SJSA1 (cell line): Measurements from ENCODE around the gene KBTBD3. TPM values are rescaled to one million over a fixed set of nuclear protein-coding genes. Genes with fewer than 3 reads are reported as not detected.
"Not testable (repeated sequence)": the region's sequence is repeated elsewhere in the genome, so short reads cannot be mapped to it uniquely, and the experiment has no call there.

Source experiments
- DNase-seq, 2 experiments: peaks; one replicate each; pipeline ENCODE4 v3.0.0-alpha.2; 2015 to 2020; ENCODE audit warnings: low spot score in 2 of 2, low read depth in 1 of 2
- H3K27ac ChIP-seq: fragments of 250-450 bp; sonication (Bioruptor Pico); 2 replicates; pipeline ENCODE4 v1.5.1; 2020; ENCODE audit warnings: mild to moderate bottlenecking, moderate library complexity
- H3K27me3 ChIP-seq: fragments of 250-450 bp; sonication (Bioruptor Pico); replicated peaks from 2 replicates; pipeline ENCODE4 v1.5.1; 2020; ENCODE audit warnings: mild to moderate bottlenecking, moderate library complexity
- H3K36me3 ChIP-seq: fragments of 250-450 bp; sonication (Bioruptor Pico); 2 replicates; pipeline ENCODE4 v1.5.1; 2020; ENCODE audit warnings: mild to moderate bottlenecking
- H3K4me1 ChIP-seq: fragments of 250-450 bp; sonication (Bioruptor Pico); replicated peaks from 2 replicates; pipeline ENCODE4 v1.6.1; 2021; ENCODE audit warnings: mild to moderate bottlenecking
- H3K4me3 ChIP-seq: fragments of 250-450 bp; sonication (Bioruptor Pico); 2 replicates; pipeline ENCODE4 v1.5.1; 2020; ENCODE audit warnings: mild to moderate bottlenecking
- H3K9me3 ChIP-seq: fragments of 250-450 bp; sonication (Bioruptor Pico); replicated peaks from 2 replicates; pipeline ENCODE4 v1.5.1; 2020; ENCODE audit warnings: mild to moderate bottlenecking
- total RNA-seq: library from RNA; depleted of rRNA; stranded (reverse); fragments of >200 nt; shearing (Covaris generic); gene quantifications from 2 replicates; pipeline ENCODE4 v1.2.3, GENCODE V29; 2014

Gene KBTBD3
- total RNA-seq, 1 experiment from 2014 or later, result 0.76 TPM

- H3K9me3 ChIP-seq, result no peaks in the 10 kb centered on the region
- peak within 1 kb of the TSS; percentile 82 for H3K27ac ChIP-seq
- DNase-seq, result peak in 1 of 2 experiments; percentile 65
- no peaks in the 10 kb centered on the region for H3K4me1 ChIP-seq
- H3K27me3 ChIP-seq, result no peaks in the 10 kb centered on the region
- H3K36me3 ChIP-seq, result peaks cover 8% of the 10 kb centered on the region; the same call in 1 of the 2 replicates
- peak within 1 kb of the TSS; percentile 87 for H3K4me3 ChIP-seq
These were observed 685 bp upstream of the KBTBD3 start, which contains the start of gene AASDHPPT for GRCh38 chr11:106077609-106078455. TSS of gene AASDHPPT (plus strand) at chr11:106077662. CDS start at chr11:106077711, 49 bp downstream.

GRCh38 chr11:106076171-106076918 is 802 bp downstream of the KBTBD3 start:
- peak overlapping the region; percentile 87 for H3K4me3 ChIP-seq
- no peaks in the 10 kb centered on the region for H3K9me3 ChIP-seq
- DNase-seq, result peak in 1 of 2 experiments; percentile 4
- no peaks in the 10 kb centered on the region for H3K4me1 ChIP-seq
- peaks cover 8% of the 10 kb centered on the region; the same call in 1 of the 2 replicates for H3K36me3 ChIP-seq
- no peak overlapping the region for H3K27ac ChIP-seq
- no peaks in the 10 kb centered on the region for H3K27me3 ChIP-seq

GRCh38 chr11:106072804-106073203 is 4.3 kb downstream of the KBTBD3 start:
- H3K4me3 ChIP-seq, result no peak overlapping the region
- H3K27me3 ChIP-seq, result no peaks in the 10 kb centered on the region
- H3K9me3 ChIP-seq, result no peaks in the 10 kb centered on the region
- peaks cover 3% of the 10 kb centered on the region; the same call in 1 of the 2 replicates for H3K36me3 ChIP-seq
- no peak overlapping the region for H3K27ac ChIP-seq
- no peak for DNase-seq
- H3K4me1 ChIP-seq, result no peaks in the 10 kb centered on the region

- no peaks in the 10 kb centered on the region for H3K9me3 ChIP-seq
- no peak overlapping the region for H3K27ac ChIP-seq
- no peaks in the 10 kb centered on the region for H3K27me3 ChIP-seq
- H3K36me3 ChIP-seq, result no peaks in the 10 kb centered on the region
- no peak for DNase-seq
- no peak overlapping the region for H3K4me3 ChIP-seq
- H3K4me1 ChIP-seq, result no peaks in the 10 kb centered on the region
These were observed 6.5 kb downstream of the KBTBD3 start for GRCh38 chr11:106070606-106071005.

GRCh38 chr11:106063009-106063408 is 14.1 kb downstream of the KBTBD3 start:
- DNase-seq, result no peak
- Histone ChIP-seq H3K27ac (no peak overlapping the region), H3K4me3 (no peak overlapping the region), H3K9me3 (no peaks in the 10 kb centered on the region), H3K27me3 (no peaks in the 10 kb centered on the region), H3K4me1 (no peaks in the 10 kb centered on the region), H3K36me3 (no peaks in the 10 kb centered on the region)

GRCh38 chr11:106061954-106062949 is 14.9 kb downstream of the KBTBD3 start:
- H3K4me3 ChIP-seq, result no peak overlapping the region
- H3K36me3 ChIP-seq, result no peaks in the 10 kb centered on the region
- H3K27ac ChIP-seq, result no peak overlapping the region
- no peak for DNase-seq
- no peaks in the 10 kb centered on the region for H3K27me3 ChIP-seq
- H3K4me1 ChIP-seq, result no peaks in the 10 kb centered on the region
- H3K9me3 ChIP-seq, result no peaks in the 10 kb centered on the region

- Histone ChIP-seq H3K9me3 (no peaks in the 10 kb centered on the region), H3K4me1 (no peaks in the 10 kb centered on the region), H3K4me3 (no peak overlapping the region), H3K36me3 (no peaks in the 10 kb centered on the region), H3K27me3 (no peaks in the 10 kb centered on the region), H3K27ac (no peak overlapping the region)
- no peak for DNase-seq
These were observed 15.8 kb downstream of the KBTBD3 start for GRCh38 chr11:106061249-106061784.

GRCh38 chr11:106059617-106060016 is 17.5 kb downstream of the KBTBD3 start:
- Histone ChIP-seq H3K27me3 (no peaks in the 10 kb centered on the region), H3K36me3 (no peaks in the 10 kb centered on the region), H3K4me3 (no peak overlapping the region), H3K9me3 (no peaks in the 10 kb centered on the region), H3K4me1 (no peaks in the 10 kb centered on the region), H3K27ac (no peak overlapping the region)
- no peak for DNase-seq

- H3K4me1 ChIP-seq, H3K9me3 ChIP-seq, DNase-seq, H3K36me3 ChIP-seq, H3K27ac ChIP-seq, H3K27me3 ChIP-seq, H3K4me3 ChIP-seq: not testable (repeated sequence)
These were observed 18.8 kb downstream of the KBTBD3 start for GRCh38 chr11:106058377-106058776.

GRCh38 chr11:106051103-106051502 is 26.0 kb downstream of the KBTBD3 start:
- H3K27ac ChIP-seq, result no peak overlapping the region
- DNase-seq, result no peak
- H3K4me1 ChIP-seq, result no peaks in the 10 kb centered on the region
- H3K36me3 ChIP-seq, result no peaks in the 10 kb centered on the region
- H3K9me3 ChIP-seq, result no peaks in the 10 kb centered on the region
- no peak overlapping the region for H3K4me3 ChIP-seq
- no peaks in the 10 kb centered on the region for H3K27me3 ChIP-seq

GRCh38 chr11:106049727-106050476 is 27.2 kb downstream of the KBTBD3 start:
- Histone ChIP-seq H3K36me3 (no peaks in the 10 kb centered on the region), H3K4me1 (no peaks in the 10 kb centered on the region), H3K9me3 (no peaks in the 10 kb centered on the region), H3K27ac (no peak overlapping the region), H3K4me3 (no peak overlapping the region), H3K27me3 (no peaks in the 10 kb centered on the region)
- no peak for DNase-seq

GRCh38 chr11:106047631-106048030 is 29.5 kb downstream of the KBTBD3 start:
- no peak overlapping the region for H3K27ac ChIP-seq
- H3K36me3 ChIP-seq, result no peaks in the 10 kb centered on the region
- H3K27me3 ChIP-seq, result no peaks in the 10 kb centered on the region
- H3K9me3 ChIP-seq, result no peaks in the 10 kb centered on the region
- DNase-seq, result no peak
- H3K4me3 ChIP-seq, result no peak overlapping the region
- H3K4me1 ChIP-seq, result no peaks in the 10 kb centered on the region
